A172 (cell line): ENCODE data around the gene DOCK4. TPM values are rescaled to one million over a fixed set of nuclear protein-coding genes. Genes with fewer than 3 reads are reported as not detected.
A peak's percentile ranks its signal among the peaks of the same experiment; 100 is the strongest.
"Not testable (repeated sequence)": the region's sequence is repeated elsewhere in the genome, so short reads cannot be mapped to it uniquely, and the experiment has no call there.

Experiments used
- DNase-seq: peaks from one replicate; pipeline ENCODE4 v3.0.0-alpha.2; 2015; ENCODE audit warnings: low spot score
- total RNA-seq: library from RNA; depleted of rRNA; stranded (reverse); fragments of >200 nt; shearing (Covaris generic); gene quantifications from 2 replicates; pipeline ENCODE4 v1.2.3, GENCODE V29; 2014; rRNA removed

The DOCK4 gene
- 5.6 and 7.2 TPM in 2 replicates for total RNA-seq

- peak; percentile 97 for DNase-seq
Measured at GRCh38 chr7:112206238-112206990, at the start of gene DOCK4, which contains the start of gene ZNF277. DOCK4 (minus strand) TSS chr7:112206399; CDS start chr7:112206138, 261 bp downstream. ZNF277 (plus strand) TSS chr7:112206695; CDS start chr7:112206717, 22 bp downstream.

- no peak for DNase-seq
Measured at GRCh38 chr7:112255388-112255720, 49.2 kb upstream of the DOCK4 start.

DNA sequence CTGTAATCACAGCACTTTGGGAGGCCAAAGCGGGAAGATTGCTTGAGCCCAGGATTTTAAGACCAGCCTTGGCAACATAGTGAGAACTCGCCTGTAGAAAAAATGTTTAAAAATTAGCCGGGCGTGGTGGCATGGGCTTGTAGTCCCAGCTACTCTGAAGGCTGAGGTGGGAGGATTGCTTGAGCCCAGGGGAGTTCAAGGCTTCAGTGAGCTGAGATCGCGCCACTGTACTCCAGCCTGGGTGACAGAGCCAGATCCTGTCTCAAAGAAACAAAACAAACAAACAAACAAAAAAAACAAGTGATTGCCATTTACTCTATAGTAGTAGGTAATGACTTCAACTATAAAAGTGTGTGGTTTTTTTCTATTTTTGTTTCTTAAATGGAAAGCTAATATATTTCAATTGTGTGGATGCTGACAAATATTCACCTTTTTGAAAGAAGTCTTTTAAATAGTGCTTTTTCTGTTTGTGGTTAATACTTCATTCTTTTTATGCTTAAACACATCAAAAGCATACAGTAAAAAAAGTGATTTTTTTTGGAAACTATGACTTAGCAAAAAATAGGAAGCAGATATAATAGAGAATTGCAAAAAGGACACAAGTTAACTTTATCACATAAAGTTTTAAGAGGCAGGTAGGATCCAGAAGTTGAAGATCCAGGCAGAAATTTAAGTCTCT lies 48.6 kb upstream of the DOCK4 start:
- no peak for DNase-seq

GRCh38 chr7:112254156-112254555 lies 48.0 kb upstream of the DOCK4 start:
- no peak for DNase-seq

DNA sequence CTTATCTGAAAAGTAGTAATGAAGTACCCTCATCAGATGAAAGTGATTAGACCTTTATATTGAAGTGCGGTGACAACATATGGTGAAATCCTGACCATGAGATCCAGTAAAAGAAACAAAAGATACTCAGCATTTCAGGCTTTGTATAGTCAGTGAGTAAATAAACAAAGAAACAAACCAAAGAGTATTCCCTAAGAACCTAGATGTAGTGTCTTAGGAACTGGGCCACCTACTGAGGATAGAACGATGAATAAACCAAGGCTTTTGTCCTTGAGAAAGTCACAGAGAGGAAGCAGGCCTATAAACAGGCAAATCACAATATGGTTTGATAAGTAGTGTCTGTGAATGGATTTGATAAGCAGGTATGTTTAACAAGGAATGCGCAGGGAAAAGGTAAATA lies 46.5 kb upstream of the DOCK4 start:
- no peak for DNase-seq

- DNase-seq = no peak
Measured at GRCh38 chr7:112252141-112252540, 45.9 kb upstream of the DOCK4 start.

GRCh38 chr7:112249967-112250366 lies 43.8 kb upstream of the DOCK4 start:
- not testable (repeated sequence) for DNase-seq

DNA sequence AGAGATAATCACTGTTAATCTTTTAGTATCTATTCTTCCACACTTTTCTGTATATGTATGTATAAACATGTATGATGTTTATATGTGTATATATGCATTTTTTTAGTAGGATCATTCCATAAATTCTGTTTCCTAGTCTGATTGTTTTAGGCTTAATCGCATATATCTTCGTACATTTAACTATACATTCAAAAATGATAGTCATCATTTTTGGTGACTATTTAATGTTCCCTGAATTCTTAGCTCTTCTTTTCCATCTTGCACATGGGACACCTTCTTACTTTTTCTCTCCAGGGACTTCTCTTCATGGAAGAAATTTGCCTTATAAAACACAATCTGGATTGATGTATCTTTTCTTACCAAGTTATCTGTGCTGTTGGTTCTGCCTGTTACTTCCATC lies 42.4 kb upstream of the DOCK4 start:
- DNase-seq = no peak

- peak; percentile 55 for DNase-seq
Measured at GRCh38 chr7:112238852-112239610, 32.8 kb upstream of the DOCK4 start.

- no peak for DNase-seq
Measured at GRCh38 chr7:112238330-112238729, 32.1 kb upstream of the DOCK4 start.

- no peak for DNase-seq
Measured at GRCh38 chr7:112236597-112236996, 30.4 kb upstream of the DOCK4 start.

DNA sequence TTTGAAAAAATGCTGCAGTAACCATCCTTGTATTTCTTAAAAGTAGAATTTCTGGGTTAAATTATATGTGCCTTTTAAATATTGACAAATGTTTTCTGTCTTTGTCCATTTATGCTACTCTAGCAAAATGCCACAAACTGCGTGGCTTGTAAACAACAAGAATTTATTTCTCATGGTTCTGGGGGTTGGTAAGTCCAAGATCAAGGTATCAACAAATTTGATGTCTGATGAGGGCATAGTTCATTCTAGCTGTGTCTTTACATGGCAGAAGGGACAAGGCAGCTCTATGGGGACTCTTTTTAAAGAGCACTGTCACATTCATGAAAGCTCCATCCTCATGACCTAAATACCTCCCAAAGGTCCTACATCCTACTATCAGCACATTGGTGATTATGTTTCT lies 27.9 kb upstream of the DOCK4 start:
- no peak for DNase-seq

- DNase-seq = no peak
Measured at GRCh38 chr7:112233048-112233697, 27.0 kb upstream of the DOCK4 start.

GRCh38 chr7:112232212-112232978 lies 26.2 kb upstream of the DOCK4 start:
- DNase-seq = no peak

DNA sequence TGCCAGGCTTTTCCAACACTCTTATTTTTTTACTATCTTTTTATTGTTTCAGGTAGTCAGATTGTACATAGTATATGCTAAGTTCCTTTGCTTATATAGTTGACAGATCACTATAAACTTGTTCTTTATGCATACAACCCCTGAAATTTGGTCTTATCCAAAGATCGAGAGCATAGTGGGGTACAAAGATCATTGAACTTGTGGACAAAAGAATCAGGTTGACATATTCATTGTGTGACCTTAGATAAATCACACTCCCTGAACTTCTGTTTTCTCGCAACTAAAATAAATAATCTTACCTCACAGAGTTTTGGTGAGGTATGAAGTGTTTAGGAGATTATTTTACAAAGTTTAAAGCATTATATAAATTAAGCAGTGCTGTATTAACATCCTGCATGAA lies 22.4 kb upstream of the DOCK4 start:
- DNase-seq = no peak

DNA sequence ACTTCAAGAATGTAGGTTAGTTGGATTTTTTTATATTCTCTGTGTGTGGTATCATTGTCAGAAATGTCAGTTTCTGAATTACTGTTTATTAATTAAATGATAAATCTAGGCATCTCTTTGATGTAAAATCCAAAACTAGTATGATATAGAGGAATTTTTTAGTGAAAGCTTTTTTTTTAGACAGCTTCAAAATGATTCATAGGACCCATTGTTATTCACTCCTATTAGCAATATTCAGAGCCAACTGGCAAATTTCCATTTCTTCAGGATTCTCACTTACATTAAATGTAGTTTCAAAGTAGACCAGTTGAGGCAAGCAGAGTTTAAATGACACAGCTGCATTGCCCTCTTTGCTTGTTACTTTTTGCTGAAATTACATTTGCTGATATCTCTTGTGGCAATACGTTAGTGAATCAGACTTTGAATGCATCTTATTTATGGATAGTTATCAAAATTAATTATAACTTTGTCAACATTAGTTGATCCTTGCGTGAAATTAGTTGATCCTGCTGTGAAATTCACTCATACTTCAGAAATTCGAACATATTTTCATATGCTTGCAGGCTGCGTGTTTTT lies 20.6 kb upstream of the DOCK4 start:
- no peak for DNase-seq

- DNase-seq = no peak
Measured at GRCh38 chr7:112225006-112225405, 18.8 kb upstream of the DOCK4 start.

DNA sequence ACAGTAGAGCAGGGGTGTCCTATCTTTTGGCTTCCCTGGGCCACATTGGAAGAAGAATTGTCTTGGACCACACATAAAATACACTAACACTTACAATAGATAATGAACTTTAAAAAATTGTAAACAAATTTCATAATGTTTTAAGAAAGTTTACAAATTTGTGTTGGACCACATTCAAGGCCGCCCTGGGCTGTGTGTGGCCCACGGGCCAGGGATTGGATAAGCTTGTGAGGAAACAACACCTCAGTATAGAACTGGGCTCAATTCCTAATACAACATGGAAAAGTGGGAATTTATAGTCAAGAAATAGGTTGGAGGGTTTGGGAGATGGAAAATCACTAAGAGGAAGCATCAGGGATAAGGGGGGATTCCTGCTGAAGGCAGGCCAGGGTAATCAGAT lies 18.0 kb upstream of the DOCK4 start:
- DNase-seq = no peak

DNA sequence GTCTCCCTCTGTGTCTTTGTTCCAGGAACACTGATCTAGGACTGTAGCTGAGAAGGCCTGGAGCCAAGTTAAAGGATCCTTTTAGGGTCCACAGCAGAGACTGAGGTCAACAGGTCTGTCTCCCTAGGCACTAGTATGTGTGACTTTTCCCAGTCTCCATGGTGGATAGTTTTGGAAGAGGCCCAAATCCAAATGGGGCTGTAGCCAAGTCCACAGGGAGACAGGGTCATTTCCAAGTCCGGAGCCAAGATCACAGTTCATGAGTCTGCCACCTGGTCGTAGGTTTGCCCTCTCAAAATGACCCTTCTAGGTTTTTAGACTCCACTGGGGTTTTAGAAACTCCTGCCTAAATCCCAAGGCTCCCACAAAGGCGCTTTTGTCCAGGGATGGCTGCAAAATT lies 17.1 kb upstream of the DOCK4 start:
- DNase-seq = no peak

DNA sequence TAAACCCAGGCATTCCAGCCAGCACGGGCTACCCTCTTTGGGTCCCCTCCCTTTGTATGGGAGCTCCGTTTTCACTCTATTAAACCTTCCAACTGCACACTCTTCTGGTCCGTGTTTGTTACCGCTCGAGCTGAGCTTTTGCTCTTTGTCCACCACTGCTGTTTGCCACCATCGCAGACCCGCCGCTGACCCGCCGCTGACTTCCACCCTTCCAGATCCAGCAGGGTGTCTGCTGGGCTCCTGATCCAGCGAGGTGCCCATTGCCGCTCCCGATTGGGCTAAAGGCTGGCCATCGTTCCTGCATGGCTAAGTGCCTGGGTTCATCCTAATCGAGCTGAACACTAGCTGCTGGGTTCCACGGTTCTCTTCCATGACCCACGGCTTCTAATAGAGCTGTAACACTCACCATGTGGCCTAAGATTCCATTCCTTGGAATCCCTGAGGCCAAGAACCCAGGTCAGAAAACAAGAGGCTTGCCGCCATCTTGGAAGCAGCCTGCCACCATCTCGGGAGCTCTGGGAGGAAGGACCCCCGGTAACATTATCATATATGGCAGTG lies 14.8 kb upstream of the DOCK4 start:
- no peak for DNase-seq

- DNase-seq = no peak
Measured at GRCh38 chr7:112215787-112216186, 9.6 kb upstream of the DOCK4 start.
